Measurements from ENCODE around the gene MRO. TPM values are rescaled to one million over a fixed set of nuclear protein-coding genes. Genes with fewer than 3 reads are reported as not detected.

Gene MRO
- total RNA-seq, 1 donor, result under 0.01 TPM

DNA sequence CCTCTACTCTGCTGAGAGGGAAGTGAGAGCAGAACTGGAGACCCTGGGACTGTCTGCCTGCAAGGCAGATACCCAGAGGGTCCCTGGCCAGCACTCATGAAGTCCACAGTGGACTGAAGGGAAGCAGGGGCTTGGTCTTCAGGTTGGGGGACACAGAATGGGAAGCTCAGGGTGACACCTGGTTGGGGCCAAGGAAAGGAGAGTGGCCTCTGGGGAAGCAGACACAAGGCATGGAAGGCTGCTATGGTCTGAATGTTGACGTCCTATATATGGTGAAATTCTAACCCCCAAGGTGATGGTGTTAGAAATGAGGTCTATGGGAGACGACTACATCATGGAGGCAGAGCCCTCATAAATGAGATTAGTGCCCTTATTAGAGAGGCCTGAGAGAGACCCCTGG, 69.3 kb downstream of the MRO start:
- no peak for DNase-seq (ENCODE audit: low read depth)
- H3K4me3 ChIP-seq (ENCODE audit: low read depth, low read length), result no peak overlapping the region
- TF ChIP-seq, protein P1, sequence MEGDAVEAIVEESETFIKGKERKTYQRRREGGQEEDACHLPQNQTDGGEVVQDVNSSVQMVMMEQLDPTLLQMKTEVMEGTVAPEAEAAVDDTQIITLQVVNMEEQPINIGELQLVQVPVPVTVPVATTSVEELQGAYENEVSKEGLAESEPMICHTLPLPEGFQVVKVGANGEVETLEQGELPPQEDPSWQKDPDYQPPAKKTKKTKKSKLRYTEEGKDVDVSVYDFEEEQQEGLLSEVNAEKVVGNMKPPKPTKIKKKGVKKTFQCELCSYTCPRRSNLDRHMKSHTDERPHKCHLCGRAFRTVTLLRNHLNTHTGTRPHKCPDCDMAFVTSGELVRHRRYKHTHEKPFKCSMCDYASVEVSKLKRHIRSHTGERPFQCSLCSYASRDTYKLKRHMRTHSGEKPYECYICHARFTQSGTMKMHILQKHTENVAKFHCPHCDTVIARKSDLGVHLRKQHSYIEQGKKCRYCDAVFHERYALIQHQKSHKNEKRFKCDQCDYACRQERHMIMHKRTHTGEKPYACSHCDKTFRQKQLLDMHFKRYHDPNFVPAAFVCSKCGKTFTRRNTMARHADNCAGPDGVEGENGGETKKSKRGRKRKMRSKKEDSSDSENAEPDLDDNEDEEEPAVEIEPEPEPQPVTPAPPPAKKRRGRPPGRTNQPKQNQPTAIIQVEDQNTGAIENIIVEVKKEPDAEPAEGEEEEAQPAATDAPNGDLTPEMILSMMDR (IDR thresholded peaks at IDR 0.05; ENCODE audit: insufficient read depth, low read length), result no peak

- TF ChIP-seq, protein P1 (IDR thresholded peaks at IDR 0.05; ENCODE audit: insufficient read depth, low read length), result no peak
- no peak for DNase-seq (ENCODE audit: low read depth)
- no peak overlapping the region for H3K4me3 ChIP-seq (ENCODE audit: low read depth, low read length)
Measured at GRCh38 chr18:50749945-50750344, 69.9 kb downstream of the MRO start.

DNA sequence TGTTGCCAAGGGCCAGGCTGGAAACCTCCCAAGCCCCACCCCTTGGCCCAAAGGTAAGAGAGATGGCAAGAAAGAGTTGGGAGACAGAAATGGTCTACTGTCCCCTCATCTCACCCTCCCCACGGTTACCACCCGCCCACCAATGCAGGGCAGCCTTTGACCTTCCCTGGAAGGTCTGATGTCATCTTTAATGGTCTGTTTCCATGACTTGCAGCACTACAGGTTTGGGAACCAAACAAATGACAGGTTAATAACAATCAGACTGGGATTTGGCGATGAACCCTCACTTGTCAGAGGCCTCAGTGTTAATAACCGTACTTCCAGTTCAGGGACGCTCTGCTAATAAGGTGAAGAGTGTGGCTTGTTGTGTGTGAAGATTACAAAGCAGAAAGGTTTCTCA, 70.4 kb downstream of the MRO start:
- no peak overlapping the region for H3K4me3 ChIP-seq (ENCODE audit: low read depth, low read length)
- TF ChIP-seq, protein P1 (IDR thresholded peaks at IDR 0.05; ENCODE audit: insufficient read depth, low read length), result no peak
- DNase-seq (ENCODE audit: low read depth), result no peak

GRCh38 chr18:50748243-50749229, 71.3 kb downstream of the MRO start:
- TF ChIP-seq, protein P1 (IDR thresholded peaks at IDR 0.05; ENCODE audit: insufficient read depth, low read length), result no peak
- H3K4me3 ChIP-seq (ENCODE audit: low read depth, low read length), result no peak overlapping the region
- no peak for DNase-seq (ENCODE audit: low read depth)

DNA sequence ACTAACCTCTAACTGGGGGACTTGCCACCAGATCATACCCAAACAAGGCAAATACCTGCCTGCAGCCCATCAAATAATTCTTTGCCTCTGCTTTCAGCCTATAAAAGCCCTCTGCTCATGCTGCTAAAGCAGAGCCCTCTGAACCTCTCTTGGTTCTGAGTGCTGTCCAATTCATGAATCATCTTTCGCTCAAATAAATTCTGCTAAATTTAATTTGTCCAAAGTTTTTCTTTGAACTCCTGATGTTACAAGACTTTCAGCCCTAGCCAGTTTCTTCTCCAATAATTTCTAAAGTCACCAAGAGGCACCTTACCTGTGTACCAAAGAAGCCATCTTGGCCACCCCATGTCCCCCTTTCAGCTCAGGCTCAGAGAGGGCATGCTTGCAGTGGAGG, 72.0 kb downstream of the MRO start:
- DNase-seq (ENCODE audit: low read depth), result no peak
- H3K4me3 ChIP-seq (ENCODE audit: low read depth, low read length), result no peak overlapping the region
- TF ChIP-seq, protein P1 (IDR thresholded peaks at IDR 0.05; ENCODE audit: insufficient read depth, low read length), result no peak

GRCh38 chr18:50745945-50746344, 73.9 kb downstream of the MRO start:
- TF ChIP-seq, protein P1 (IDR thresholded peaks at IDR 0.05; ENCODE audit: insufficient read depth, low read length), result no peak
- no peak overlapping the region for H3K4me3 ChIP-seq (ENCODE audit: low read depth, low read length)
- no peak for DNase-seq (ENCODE audit: low read depth)

Other genes starting within 250 kb of the MRO start
- 37.9 and 48.6 TPM in 2 replicates for gene ME2, start 59.1 kb upstream of the MRO start, total RNA-seq (ENCODE audit: low replicate concordance)
- gene ELAC1, start 148.0 kb upstream of the MRO start, total RNA-seq (ENCODE audit: low replicate concordance), result 8.3 and 12.5 TPM in 2 replicates
- gene SMAD4, start 210.2 kb upstream of the MRO start, total RNA-seq (ENCODE audit: low replicate concordance), result 142 and 298 TPM in 2 replicates

Data from fibroblast of the aortic adventitia (primary cell).